HCT116 (cell line): ENCODE results near the gene RBM19. TPM values are rescaled to one million over a fixed set of nuclear protein-coding genes. Genes with fewer than 3 reads are reported as not detected.

Experiments used
- ATAC-seq: fragments of 200-7000 bp; cut with Tn5 transposase; 2 replicates; pipeline ENCODE4 v1.9.1; 2020; ENCODE audit warnings: mild to moderate bottlenecking, moderate library complexity
- BruUV-seq: library from RNA; stranded (reverse); fragments of 400-500 nt; replicated peaks from 2 replicates; lab custom pipeline; 2021; lab: Mats Ljungman, UMichigan
- CTCF ChIA-PET: fragments of 300-600 bp; sonication (Branson Sonifier 250); formaldehyde crosslinking; loops from one replicate; lab custom pipeline; 2021; ENCODE audit warnings: antibody characterized with exemption; lab: Charles Lee
- POLR2A ChIA-PET: fragments of 300-600, 350-600 bp; sonication (Branson Sonifier 250); formaldehyde crosslinking; loops from one replicate; lab custom pipeline; 2021; ENCODE audit warnings: antibody characterized with exemption; lab: Charles Lee
- RAD21 ChIA-PET, 2 experiments: fragments of 300-600 bp; sonication (Branson Sonifier 250); formaldehyde crosslinking; loops; one replicate each; lab custom pipeline; 2023; ENCODE audit warnings: low total read pairs in 2 of 2; ENCODE audit not compliant: uncharacterized antibody in 2 of 2, unreplicated experiment in 2 of 2, low non-redundant PET in 1 of 2; lab: Charles Lee
- DNase-seq: peaks from one replicate; pipeline ENCODE4 v3.0.0-alpha.2; 2010; ENCODE audit warnings: low read depth, low spot score
- H2AFZ ChIP-seq: fragments of 200-600 bp; shearing (Covaris generic), sonication (generic); 2 replicates; pipeline ENCODE4 v1.6.1; 2017; ENCODE audit warnings: low read depth, mixed run types, mixed read lengths, antibody characterized with exemption, low read length; ENCODE audit not compliant: poor library complexity, severe bottlenecking
- H3K27ac ChIP-seq: 2 replicates; pipeline ENCODE4 v1.5.1; 2012; ENCODE audit warnings: low read depth, low read length
- H3K27me3 ChIP-seq: fragments of 200-600 bp; sonication (generic); 2 replicates; pipeline ENCODE4 v1.6.1; 2016; ENCODE audit warnings: mixed run types, low read length, mixed read lengths; ENCODE audit not compliant: insufficient read depth
- H3K36me3 ChIP-seq, 2 experiments: fragments of 200-500 bp in 1 of 2; fragments of 200-600 bp in 1 of 2; sonication (Bioruptor generic) in 1 of 2; sonication (generic) in 1 of 2; 2 replicates each; pipeline versions ENCODE4 v1.5.1 to v1.6.1; 2014 to 2016; ENCODE audit warnings: low read length in 2 of 2, inconsistent platforms in 1 of 2, mixed read lengths in 1 of 2, mixed run types in 1 of 2; ENCODE audit not compliant: insufficient read depth in 2 of 2, control insufficient read depth in 1 of 2
- H3K4me1 ChIP-seq, 2 experiments: fragments of 200-600 bp in 1 of 2; sonication (generic) in 1 of 2; 2 replicates each; pipeline versions ENCODE4 v1.5.1 to v1.6.1; 2012 to 2017; ENCODE audit warnings: low read length in 2 of 2, inconsistent platforms in 1 of 2, mild to moderate bottlenecking in 1 of 2, mixed read lengths in 1 of 2, mixed run types in 1 of 2, moderate library complexity in 1 of 2; ENCODE audit not compliant: insufficient read depth in 2 of 2, control insufficient read depth in 1 of 2
- H3K4me2 ChIP-seq: fragments of 200-600 bp; sonication (generic); 2 replicates; pipeline ENCODE4 v1.6.1; 2017; ENCODE audit warnings: mixed run types, low read length, mixed read lengths
- H3K4me3 ChIP-seq, 2 experiments: fragments of 200-600 bp in 1 of 2; sonication (generic) in 1 of 2; replicated peaks in 1 of 2; 2 replicates each; pipeline ENCODE4 v1.5.1; 2011 to 2016; ENCODE audit warnings: low read length in 2 of 2, control low read depth in 1 of 2, low read depth in 1 of 2, mild to moderate bottlenecking in 1 of 2, mixed read lengths in 1 of 2, mixed run types in 1 of 2
- H3K79me2 ChIP-seq: fragments of 200-600 bp; sonication (generic); 2 replicates; pipeline ENCODE4 v1.6.1; 2017; ENCODE audit warnings: mild to moderate bottlenecking, mixed run types, low read length, moderate library complexity, mixed read lengths; ENCODE audit not compliant: insufficient read depth
- H3K9ac ChIP-seq: fragments of 200-600 bp; sonication (generic); 2 replicates; pipeline ENCODE4 v1.6.1; 2016; ENCODE audit warnings: low read length, mixed read lengths
- H3K9me2 ChIP-seq: fragments of 200-600 bp; sonication (generic), shearing (Covaris generic); 2 replicates; pipeline ENCODE4 v1.6.1; 2017; ENCODE audit warnings: mixed run types, mild to moderate bottlenecking, moderate library complexity; ENCODE audit not compliant: insufficient read depth
- H3K9me3 ChIP-seq, 2 experiments: fragments of 200-500 bp in 1 of 2; fragments of 200-600 bp in 1 of 2; sonication (Bioruptor generic) in 1 of 2; sonication (generic) in 1 of 2; 2 replicates each; pipeline ENCODE4 v1.6.1; 2014 to 2017; ENCODE audit warnings: low read length in 2 of 2, mixed read lengths in 2 of 2, inconsistent platforms in 1 of 2, low read depth in 1 of 2, mild to moderate bottlenecking in 1 of 2, mixed run types in 1 of 2, moderate library complexity in 1 of 2; ENCODE audit not compliant: control insufficient read depth in 1 of 2, insufficient read depth in 1 of 2
- H4K20me1 ChIP-seq: fragments of 200-600 bp; sonication (generic), shearing (Covaris generic); 2 replicates; pipeline ENCODE4 v1.6.1; 2017; ENCODE audit warnings: mixed run types, mild to moderate bottlenecking, moderate library complexity; ENCODE audit not compliant: insufficient read depth
- CBX3 ChIP-seq: IDR thresholded peaks from 2 replicates; pipeline ENCODE4 v1.6.1; 2012; ENCODE audit warnings: low read depth
- CTCF ChIP-seq, 3 experiments: fragments of 200-600 bp in 1 of 3; sonication (generic) in 1 of 3; IDR thresholded peaks in 2 of 3; conservative IDR thresholded peaks in 1 of 3; 2 replicates each; pipeline ENCODE4 v1.5.1; 2012 to 2017; ENCODE audit warnings: low read depth in 2 of 3, low read length in 2 of 3, antibody characterized with exemption in 1 of 3, borderline replicate concordance in 1 of 3, control low read depth in 1 of 3, mild to moderate bottlenecking in 1 of 3, mixed read lengths in 1 of 3, mixed run types in 1 of 3, moderate library complexity in 1 of 3; ENCODE audit not compliant: insufficient read depth in 1 of 3
- ELF1 ChIP-seq: IDR thresholded peaks from 2 replicates; pipeline ENCODE4 v1.6.1; 2012; ENCODE audit warnings: low read depth, borderline replicate concordance
- FOSL1 ChIP-seq: IDR thresholded peaks from 2 replicates; pipeline ENCODE4 v1.6.1; 2012; ENCODE audit warnings: low read depth
- RAD21 ChIP-seq: IDR thresholded peaks from 2 replicates; pipeline ENCODE4 v1.6.1; 2012; ENCODE audit warnings: low read depth, mild to moderate bottlenecking
- REST ChIP-seq: IDR thresholded peaks from 2 replicates; pipeline ENCODE4 v1.6.1; 2012; ENCODE audit warnings: low read depth
- SIN3A ChIP-seq: IDR thresholded peaks from 2 replicates; pipeline ENCODE4 v1.6.1; 2012; ENCODE audit warnings: low read depth
- SRF ChIP-seq: IDR thresholded peaks from 2 replicates; pipeline ENCODE4 v1.6.1; 2012; ENCODE audit warnings: low read depth
- YY1 ChIP-seq: IDR thresholded peaks from 2 replicates; pipeline ENCODE4 v1.6.1; 2011; ENCODE audit warnings: low read length, low read depth, moderate library complexity, mild to moderate bottlenecking; ENCODE audit not compliant: insufficient replicate concordance; ENCODE audit errors: extremely low read depth
- ZBTB33 ChIP-seq: IDR thresholded peaks from 2 replicates; pipeline ENCODE4 v1.6.1; 2011; ENCODE audit warnings: mild to moderate bottlenecking, low read length, moderate library complexity; ENCODE audit not compliant: insufficient replicate concordance; ENCODE audit errors: extremely low read depth
- ZFX ChIP-seq: fragments of 450-650 bp; IDR thresholded peaks from 2 replicates; pipeline ENCODE4 v1.6.1; 2017
- ZNF274 ChIP-seq: fragments of 200-500 bp; sonication (Bioruptor generic); IDR thresholded peaks from 2 replicates; pipeline ENCODE4 v1.6.1; 2014; ENCODE audit warnings: mild to moderate bottlenecking, low read depth, low read length, inconsistent platforms
- intact Hi-C: fragments of 100-400 bp; cut with micrococcal nuclease; formaldehyde crosslinking; loops from 2 replicates; pipeline ENCODE4 v1.10.0; 2022
- total RNA-seq: library from RNA; stranded (reverse); gene quantifications from one replicate; pipeline ENCODE4 v1.2.1, GENCODE V29; 2021; ENCODE audit not compliant: unreplicated experiment

Gene RBM19
- total RNA-seq, 1 experiment from 2014 or later: 30.7 TPM

GRCh38 chr12:113850309-113851056 lies 115.6 kb downstream of the RBM19 start:
- TF ChIP-seq ZFX: no peak
- TF ChIP-seq YY1: no peak
- no peak for TF ChIP-seq ZNF274
- TF ChIP-seq CTCF (IDR thresholded peaks at IDR 0.05 in 2 of 3, conservative IDR thresholded peaks at IDR 0.05 in 1 of 3; ENCODE audit: borderline replicate concordance in 1 of 3, insufficient read depth in 1 of 3, low read depth in 2 of 3, low read length in 2 of 3): no peak
- TF ChIP-seq SIN3A: no peak
- no peak for TF ChIP-seq RAD21
- no peak for TF ChIP-seq SRF
- TF ChIP-seq ZBTB33: no peak
- no peak for TF ChIP-seq REST
- TF ChIP-seq ELF1: no peak
- no peak for TF ChIP-seq CBX3
- no peak for TF ChIP-seq FOSL1
- Histone ChIP-seq H3K36me3 (no peaks in the 10 kb centered on the region), H3K27me3 (no peaks in the 10 kb centered on the region), H3K27ac (no peak overlapping the region), H3K9me3 (no peaks in the 10 kb centered on the region), H3K79me2 (no peaks in the 10 kb centered on the region), H3K4me1 (no peaks in the 10 kb centered on the region), H4K20me1 (no peaks in the 10 kb centered on the region), H2AFZ (no peak overlapping the region), H3K9me2 (no peaks in the 10 kb centered on the region), H3K9ac (no peak overlapping the region), H3K4me3 (no peak overlapping the region), H3K4me2 (no peak overlapping the region)
- POLR2A ChIA-PET: no interaction called here
- RAD21 ChIA-PET: no interaction called here
- ATAC-seq: no peak
- intact Hi-C loops: no loop called here
- no peak for DNase-seq
- no TSS peak for BruUV-seq
- CTCF ChIA-PET: no interaction called here
